Spleen (tissue), 11 donors: Measurements from ENCODE around the gene ADRB1. TPM values are rescaled to one million over a fixed set of nuclear protein-coding genes. Genes with fewer than 3 reads are reported as not detected.

Experiments
- DNase-seq: peaks from one replicate; pipeline ENCODE4 v3.0.0-alpha.2; 2020
- H3K27ac ChIP-seq, 8 donors: fragments of 200-600 bp; sonication (generic) in 7 of 8; 1 replicate in 4 of 8; 2 replicates in 4 of 8; pipeline versions ENCODE4 v1.5.0 to v1.8.0; 2016 to 2021; ENCODE audit warnings: inconsistent platforms in 4 of 8, mild to moderate bottlenecking in 4 of 8, moderate library complexity in 1 of 8
- H3K27me3 ChIP-seq, 7 donors: fragments of 200-600 bp; sonication (generic) in 6 of 7; replicated peaks in 1 of 7; 1 replicate in 4 of 7; 2 replicates in 3 of 7; pipeline versions ENCODE4 v1.5.0 to v1.8.0; 2016 to 2021; ENCODE audit warnings: inconsistent platforms in 3 of 7, mild to moderate bottlenecking in 1 of 7
- H3K36me3 ChIP-seq, 6 donors: fragments of 200-600 bp; sonication (generic) in 5 of 6; 1 replicate in 4 of 6; 2 replicates in 2 of 6; pipeline versions ENCODE4 v1.5.0 to v1.8.0; 2016 to 2021; ENCODE audit warnings: inconsistent platforms in 2 of 6
- H3K4me1 ChIP-seq, 6 donors: fragments of 200-600 bp; sonication (generic) in 5 of 6; 1 replicate in 3 of 6; 2 replicates in 3 of 6; pipeline versions ENCODE4 v1.5.0 to v1.8.0; 2016 to 2021; ENCODE audit warnings: inconsistent platforms in 3 of 6
- H3K4me3 ChIP-seq, 8 donors: fragments of 200-600 bp; sonication (generic) in 7 of 8; 1 replicate in 4 of 8; 2 replicates in 4 of 8; pipeline versions ENCODE4 v1.5.0 to v1.8.0; 2016 to 2021; ENCODE audit warnings: inconsistent platforms in 4 of 8, mild to moderate bottlenecking in 4 of 8, moderate library complexity in 2 of 8
- H3K9me3 ChIP-seq, 8 donors: fragments of 200-600 bp; sonication (generic) in 7 of 8; 1 replicate in 4 of 8; 2 replicates in 4 of 8; pipeline versions ENCODE4 v1.5.0 to v1.8.0; 2016 to 2021; ENCODE audit warnings: inconsistent platforms in 4 of 8
- CTCF ChIP-seq, 11 experiments: fragments of 200-600 bp in 7 of 11; fragments of 450-650 bp in 4 of 11; sonication (generic) in 4 of 11; IDR thresholded peaks in 8 of 11; conservative IDR thresholded peaks in 3 of 11; 1 replicate in 7 of 11; 2 replicates in 4 of 11; pipeline versions ENCODE4 v1.4.0 to v1.8.0; 2016 to 2021; ENCODE audit warnings: antibody characterized with exemption in 11 of 11, inconsistent platforms in 4 of 11, mild to moderate bottlenecking in 1 of 11
- POLR2A ChIP-seq, 3 donors: fragments of 450-650 bp; IDR thresholded peaks; one replicate each; pipeline ENCODE4 v1.5.1; 2017; ENCODE audit warnings: antibody characterized with exemption in 3 of 3, mild to moderate bottlenecking in 1 of 3
- POLR2AphosphoS5 ChIP-seq, 3 donors: sonication (generic); formaldehyde crosslinking; IDR thresholded peaks; one replicate each; pipeline ENCODE4 v1.5.1; 2017; ENCODE audit warnings: antibody characterized with exemption in 3 of 3
- WGBS, 5 donors: extraction: QIAGEN DNeasy Blood & Tissue Kit in 3 of 5; methylation state at CpG; one replicate each; pipeline versions ENCODE4 v1.1.5 to v1.1.7; 2013 to 2018; 5-methylcytosine and 5-hydroxymethylcytosine counted together
- intact Hi-C: fragments of 100-400 bp; cut with DNase I; formaldehyde crosslinking; loops from one replicate; pipeline ENCODE4 v1.15.0; 2023; ENCODE audit warnings: low total_unique reads
- polyA plus RNA-seq, 3 donors: library from polyadenylated mRNA; stranded (reverse); fragments of 200-250 nt; gene quantifications; one replicate each; pipeline ENCODE4 v1.2.1, GENCODE V29; 2013
- total RNA-seq, 7 donors: library from RNA; depleted of rRNA in 3 of 7; stranded (reverse); fragments of >200 nt in 3 of 7; fragmentation: NEBNext Ultra II Directional in 4 of 7; extraction: Animal tissue kit (Norgen Biotek cat#: 25700) in 4 of 7; gene quantifications; one replicate each; pipeline versions ENCODE4 v1.1.0 to v1.2.1, GENCODE V29; 2016 to 2021
- donor health status: healthy with polysubstance abuse.
- donor health status: DM: no; HTN: no; CAD: no; lungs with moderate emphysema.
- donor health status: DM: no; HTN: no; CAD: no.
- donor health status: Bipolar disorder and iron deficiency.
- donor health status: healthy.
- donor health status: DM: no; HTN: no; CAD: no.
- donor health status: DM: yes; HTN: yes; CAD: no.

ADRB1 gene
- total and polyA plus RNA-seq, 10 donors: 0.47 to 4.8 (median 2.4) TPM

DNA sequence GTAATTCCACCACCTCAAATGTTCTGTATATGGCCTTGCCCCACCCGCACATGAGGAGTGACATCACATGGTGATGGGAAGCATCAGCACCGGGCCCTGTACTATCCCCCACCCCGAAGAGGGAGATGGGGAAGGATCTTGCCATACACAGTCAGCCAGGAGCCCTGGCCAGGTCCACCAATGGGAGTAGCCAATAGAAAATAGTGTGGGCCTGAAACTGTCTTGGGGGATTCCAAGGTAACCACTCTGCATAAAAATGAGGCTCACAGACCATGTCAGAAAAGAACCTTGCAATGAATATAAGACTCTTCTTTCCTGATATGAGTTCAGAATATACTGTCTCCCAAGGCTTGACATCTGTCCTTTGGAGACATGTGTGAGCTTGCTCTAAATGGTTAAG lies 51.1 kb downstream of the ADRB1 start:
- no peak overlapping the region for H3K27ac ChIP-seq
- peaks cover 16 to 55% (median 32%) of the 10 kb centered on the region in 6 donors for H3K4me1 ChIP-seq
- H3K4me3 ChIP-seq: no peak overlapping the region
- TF ChIP-seq CTCF (IDR thresholded peaks at IDR 0.05 in 8 of 11, conservative IDR thresholded peaks at IDR 0.05 in 3 of 11) (no peak), POLR2AphosphoS5 (IDR thresholded peaks at IDR 0.05) (no peak)
- intact Hi-C loops: no loop called here
- 83 to 88% (median 86%) methylated on average over 3 of the region's 3 CpGs for WGBS, 5 donors
- H3K27me3 ChIP-seq: peaks cover 0 to 2% (median 0%) of the 10 kb centered on the region in 7 donors
- H3K9me3 ChIP-seq: peaks cover 0 to 9% (median 0%) of the 10 kb centered on the region in 8 donors
- no peak for DNase-seq
- no peaks in the 10 kb centered on the region for H3K36me3 ChIP-seq

GRCh38 chr10:114095559-114096337 lies 52.1 kb downstream of the ADRB1 start:
- peaks cover 0 to 12% (median 2%) of the 10 kb centered on the region in 7 donors for H3K27me3 ChIP-seq
- no peak for DNase-seq
- no peak overlapping the region for H3K4me3 ChIP-seq
- TF ChIP-seq POLR2A (IDR thresholded peaks at IDR 0.05): no peak
- no peak for TF ChIP-seq POLR2AphosphoS5 (IDR thresholded peaks at IDR 0.05)
- TF ChIP-seq CTCF (IDR thresholded peaks at IDR 0.05 in 8 of 11, conservative IDR thresholded peaks at IDR 0.05 in 3 of 11): no peak
- 48 to 53% (median 50%) methylated on average over 13 of the region's 13 CpGs for WGBS, 5 donors
- peak overlapping the region in 2 of 8 donors; percentile 13 to 15 for H3K27ac ChIP-seq
- peaks cover 0 to 9% (median 0%) of the 10 kb centered on the region in 8 donors for H3K9me3 ChIP-seq
- H3K36me3 ChIP-seq: no peaks in the 10 kb centered on the region
- H3K4me1 ChIP-seq: peaks cover 19 to 64% (median 39%) of the 10 kb centered on the region in 6 donors
- intact Hi-C loops: no loop called here

Other genes with a start within 250 kb of the ADRB1 start
- 1 to 10 TPM; 5.2 to 8.3 (median 6.4) TPM for gene DCLRE1A, start 189.8 kb upstream of the ADRB1 start, total RNA-seq
- gene DCLRE1A, start 189.8 kb upstream of the ADRB1 start, polyA plus RNA-seq: 1 to 10 TPM; 2.1 to 3.4 (median 3.1) TPM
- 10 to 100 TPM; 34.7 to 71.1 (median 50.9) TPM for gene NHLRC2, start 189.2 kb upstream of the ADRB1 start, total RNA-seq
- 1 to 10 TPM; 3.4 to 4.9 (median 4.2) TPM for gene NHLRC2, start 189.2 kb upstream of the ADRB1 start, polyA plus RNA-seq
- 10 to 100 TPM; 25.8 to 48.6 (median 37.4) TPM for gene CCDC186, start 130.3 kb downstream of the ADRB1 start, total RNA-seq
- 1 to 10 TPM; 3.0 to 4.8 (median 4.8) TPM for gene CCDC186, start 130.3 kb downstream of the ADRB1 start, polyA plus RNA-seq
- 1 to 10 TPM in 5 of 7 donors, under 1 TPM in 2; 0.60 to 3.9 (median 1.2) TPM for gene TDRD1, start 135.5 kb downstream of the ADRB1 start, total RNA-seq
- under 1 TPM; 0.02 to 0.13 (median 0.03) TPM for gene TDRD1, start 135.5 kb downstream of the ADRB1 start, polyA plus RNA-seq
- 1 to 10 TPM in 4 of 7 donors, under 1 TPM in 2, not detected in 1; 0.46 to 1.9 (median 1.3) TPM for gene VWA2, start 195.4 kb downstream of the ADRB1 start, total RNA-seq
- under 1 TPM; 0.02 to 0.22 (median 0.07) TPM for gene VWA2, start 195.4 kb downstream of the ADRB1 start, polyA plus RNA-seq